Hepatocyte (in vitro differentiated cells): ENCODE measurements around the gene RAP2C. TPM values are rescaled to one million over a fixed set of nuclear protein-coding genes. Genes with fewer than 3 reads are reported as not detected.

Experiments
- DNase-seq: peaks from one replicate; pipeline ENCODE4 v3.0.0-alpha.2; 2016; ENCODE audit warnings: low spot score
- H2AFZ ChIP-seq: fragments of 200-600 bp; sonication (generic); 2 replicates; pipeline ENCODE4 v1.6.0; 2016; ENCODE audit warnings: antibody characterized with exemption, mild to moderate bottlenecking
- H3K27ac ChIP-seq: fragments of 200-600 bp; sonication (generic); 2 replicates; pipeline ENCODE4 v1.5.1; 2016; ENCODE audit warnings: mild to moderate bottlenecking
- H3K27me3 ChIP-seq: fragments of 200-600 bp; sonication (generic); 2 replicates; pipeline ENCODE4 v1.6.1; 2016
- H3K36me3 ChIP-seq: fragments of 200-600 bp; sonication (generic); replicated peaks from 2 replicates; pipeline ENCODE4 v1.5.1; 2016; ENCODE audit warnings: low read depth; ENCODE audit not compliant: insufficient read depth
- H3K4me1 ChIP-seq: fragments of 200-600 bp; sonication (generic); 2 replicates; pipeline ENCODE4 v1.5.1; 2016; ENCODE audit warnings: mild to moderate bottlenecking, moderate library complexity; ENCODE audit not compliant: insufficient read depth
- H3K4me2 ChIP-seq: fragments of 200-600 bp; sonication (generic); 2 replicates; pipeline ENCODE4 v1.6.0; 2016
- H3K4me3 ChIP-seq: fragments of 200-600 bp; sonication (generic); 2 replicates; pipeline ENCODE4 v1.5.1; 2016; ENCODE audit warnings: mild to moderate bottlenecking
- H3K79me2 ChIP-seq: fragments of 200-600 bp; sonication (generic); 2 replicates; pipeline ENCODE4 v1.6.0; 2017; ENCODE audit warnings: mild to moderate bottlenecking
- H3K9me2 ChIP-seq: fragments of 200-600 bp; sonication (generic); replicated peaks from 2 replicates; pipeline ENCODE4 v1.6.0; 2017; ENCODE audit warnings: mild to moderate bottlenecking; ENCODE audit not compliant: insufficient read depth
- H3K9me3 ChIP-seq: fragments of 200-600 bp; sonication (generic); 2 replicates; pipeline ENCODE4 v1.5.1; 2016; ENCODE audit warnings: low read depth, mild to moderate bottlenecking
- H4K20me1 ChIP-seq: fragments of 200-600 bp; sonication (generic); 2 replicates; pipeline ENCODE4 v1.6.0; 2016; ENCODE audit warnings: mild to moderate bottlenecking; ENCODE audit not compliant: insufficient read depth, poor library complexity, severe bottlenecking
- CTCF ChIP-seq: fragments of 200-600 bp; sonication (generic); IDR thresholded peaks from 2 replicates; pipeline ENCODE4 v1.5.1; 2016; ENCODE audit warnings: antibody characterized with exemption, mild to moderate bottlenecking; ENCODE audit not compliant: poor library complexity
- EZH2 ChIP-seq: fragments of 200-600 bp; sonication (generic); IDR thresholded peaks from 2 replicates; pipeline ENCODE4 v1.6.1; 2016; ENCODE audit warnings: antibody characterized with exemption, mild to moderate bottlenecking, borderline replicate concordance
- EZH2phosphoT487 ChIP-seq: fragments of 200-600 bp; sonication (generic); IDR thresholded peaks from one replicate; pipeline ENCODE4 v1.6.1; 2018; ENCODE audit warnings: antibody characterized with exemption, mild to moderate bottlenecking, low read depth, moderate library complexity; ENCODE audit not compliant: unreplicated experiment, severe bottlenecking
- WGBS: methylation state at CpG from one replicate; pipeline ENCODE4 v1.1.6; 2016; ENCODE audit warnings: low lambda C conversion rate; ENCODE audit errors: missing lambda C conversion rate; 5-methylcytosine and 5-hydroxymethylcytosine counted together
- polyA plus RNA-seq: library from polyadenylated mRNA; unstranded; fragments of >200 nt; fragmentation: Nextera tagmentation; extraction: Ambion mirVana; gene quantifications from 2 replicates; pipeline ENCODE4 v1.2.1, GENCODE V29; 2016
- total RNA-seq: library from RNA; depleted of rRNA; stranded (reverse); fragments of >200 nt; gene quantifications from 2 replicates; pipeline ENCODE4 v1.2.3, GENCODE V29; 2014

The RAP2C gene
- total and polyA plus RNA-seq, 2 experiments from 2014 or later: 32.2 to 57.4 TPM

GRCh38 chrX:132235488-132235887, 16.2 kb upstream of the RAP2C start:
- no peaks in the 10 kb centered on the region for H3K4me1 ChIP-seq
- no peak overlapping the region for H2AFZ ChIP-seq
- no peaks in the 10 kb centered on the region for H3K9me2 ChIP-seq
- no peaks in the 10 kb centered on the region for H3K36me3 ChIP-seq
- 73% methylated on average over 5 of the region's 5 CpGs for WGBS
- H3K27ac ChIP-seq: no peak overlapping the region
- no peak for TF ChIP-seq EZH2
- TF ChIP-seq EZH2phosphoT487: no peak
- no peak for TF ChIP-seq CTCF
- no peak for DNase-seq
- H3K4me3 ChIP-seq: no peak overlapping the region
- no peaks in the 10 kb centered on the region for H3K79me2 ChIP-seq
- H3K27me3 ChIP-seq: no peaks in the 10 kb centered on the region
- H4K20me1 ChIP-seq: no peaks in the 10 kb centered on the region
- H3K4me2 ChIP-seq: no peak overlapping the region
- no peaks in the 10 kb centered on the region for H3K9me3 ChIP-seq

- Histone ChIP-seq H3K36me3 (no peaks in the 10 kb centered on the region), H3K27me3 (no peaks in the 10 kb centered on the region), H3K27ac (no peak overlapping the region), H3K9me2 (no peaks in the 10 kb centered on the region), H3K79me2 (no peaks in the 10 kb centered on the region), H2AFZ (no peak overlapping the region), H3K4me1 (no peaks in the 10 kb centered on the region), H3K9me3 (no peaks in the 10 kb centered on the region), H3K4me2 (no peak overlapping the region), H4K20me1 (no peaks in the 10 kb centered on the region), H3K4me3 (no peak overlapping the region)
- WGBS: 74% methylated on average over 2 of the region's 2 CpGs
- DNase-seq: no peak
- no peak for TF ChIP-seq CTCF
- no peak for TF ChIP-seq EZH2phosphoT487
Measured at GRCh38 chrX:132231587-132231986, 12.3 kb upstream of the RAP2C start.

- H3K9me2 ChIP-seq: no peaks in the 10 kb centered on the region
- H3K36me3 ChIP-seq: no peaks in the 10 kb centered on the region
- DNase-seq: no peak
- H4K20me1 ChIP-seq: no peaks in the 10 kb centered on the region
- H3K4me3 ChIP-seq: no peak overlapping the region
- H3K27ac ChIP-seq: peak overlapping the region; percentile 45
- no peaks in the 10 kb centered on the region for H3K27me3 ChIP-seq
- 59% methylated on average over 5 of the region's 5 CpGs for WGBS
- no peaks in the 10 kb centered on the region for H3K9me3 ChIP-seq
- TF ChIP-seq EZH2phosphoT487 (no peak), CTCF (no peak), EZH2 (no peak)
- no peak overlapping the region for H3K4me2 ChIP-seq
- H2AFZ ChIP-seq: no peak overlapping the region
- no peaks in the 10 kb centered on the region for H3K79me2 ChIP-seq
- no peaks in the 10 kb centered on the region for H3K4me1 ChIP-seq
Measured at GRCh38 chrX:132227383-132228112, 8.3 kb upstream of the RAP2C start.
